HEK293T (cell line): ENCODE measurements around the gene NFYC.

Experiments
- CTCF ChIA-PET: fragments of 350-600 bp; formaldehyde crosslinking; extraction: SDS; loops from one replicate; lab custom pipeline; 2021; ENCODE audit warnings: antibody characterized with exemption, inconsistent platforms; lab: Yijun Ruan, JAX
- POLR2A ChIA-PET: fragments of 350-600 bp; formaldehyde crosslinking; extraction: SDS; loops from one replicate; lab custom pipeline; 2020; ENCODE audit warnings: antibody characterized with exemption, inconsistent platforms; lab: Yijun Ruan, JAX
- DNase-seq: peaks from one replicate; pipeline ENCODE4 v3.0.0; 2012; ENCODE audit warnings: mixed read lengths; ENCODE audit errors: extremely low spot score
- ARNT ChIP-seq: fragments of 450-650 bp; IDR thresholded peaks from 2 replicates; pipeline ENCODE4 v1.6.1; 2017; ENCODE audit warnings: mild to moderate bottlenecking
- BHLHE40 ChIP-seq: fragments of 450-650 bp; IDR thresholded peaks from 2 replicates; pipeline ENCODE4 v1.6.1; 2016; ENCODE audit warnings: mild to moderate bottlenecking, moderate library complexity, borderline replicate concordance
- CTBP1 ChIP-seq: fragments of 450-650 bp; IDR thresholded peaks from 2 replicates; pipeline ENCODE4 v1.6.1; 2016; ENCODE audit warnings: borderline replicate concordance
- ELF4 ChIP-seq: fragments of 450-650 bp; IDR thresholded peaks from 2 replicates; pipeline ENCODE4 v1.6.1; 2017; ENCODE audit warnings: antibody characterized with exemption
- FOXA1 ChIP-seq: fragments of 450-650 bp; IDR thresholded peaks from 2 replicates; pipeline ENCODE4 v1.6.1; 2016; ENCODE audit warnings: mild to moderate bottlenecking
- FOXK2 ChIP-seq: fragments of 450-650 bp; IDR thresholded peaks from 2 replicates; pipeline ENCODE4 v1.6.1; 2016; ENCODE audit warnings: mild to moderate bottlenecking
- FOXM1 ChIP-seq: fragments of 450-650 bp; IDR thresholded peaks from 2 replicates; pipeline ENCODE4 v1.6.1; 2017; ENCODE audit warnings: mild to moderate bottlenecking, borderline replicate concordance
- HDGF ChIP-seq: fragments of 450-650 bp; IDR thresholded peaks from 2 replicates; pipeline ENCODE4 v1.6.1; 2017; ENCODE audit warnings: antibody characterized with exemption, borderline replicate concordance
- L3MBTL2 ChIP-seq: fragments of 450-650 bp; conservative IDR thresholded peaks from 2 replicates; pipeline ENCODE4 v1.6.1; 2016; ENCODE audit warnings: mild to moderate bottlenecking
- LEF1 ChIP-seq: fragments of 450-650 bp; IDR thresholded peaks from 2 replicates; pipeline ENCODE4 v1.6.1; 2017; ENCODE audit warnings: mild to moderate bottlenecking, borderline replicate concordance
- NFRKB ChIP-seq: fragments of 450-650 bp; IDR thresholded peaks from 2 replicates; pipeline ENCODE4 v1.6.1; 2016; ENCODE audit warnings: mild to moderate bottlenecking, moderate library complexity
- PKNOX1 ChIP-seq: fragments of 450-650 bp; IDR thresholded peaks from 2 replicates; pipeline ENCODE4 v1.6.1; 2016
- SP1 ChIP-seq: fragments of 450-650 bp; IDR thresholded peaks from 2 replicates; pipeline ENCODE4 v1.6.1; 2017
- SUZ12 ChIP-seq: fragments of 450-650 bp; IDR thresholded peaks from 2 replicates; pipeline ENCODE4 v1.6.1; 2016; ENCODE audit warnings: mild to moderate bottlenecking
- TARDBP ChIP-seq: fragments of 450-650 bp; IDR thresholded peaks from 2 replicates; pipeline ENCODE4 v1.6.1; 2016
- ZNF384 ChIP-seq: fragments of 450-650 bp; IDR thresholded peaks from 2 replicates; pipeline ENCODE4 v1.6.1; 2016

NFYC gene

GRCh38 chr1:40799351-40799867 lies 107.9 kb downstream of the NFYC start:
- ChIA-PET CTCF (no interaction called here), POLR2A (no interaction called here)
- TF ChIP-seq L3MBTL2, result no peak
- no peak for TF ChIP-seq FOXM1
- no peak for TF ChIP-seq ELF4
- no peak for TF ChIP-seq ZNF384
- no peak for TF ChIP-seq FOXA1
- TF ChIP-seq PKNOX1, result no peak
- TF ChIP-seq ARNT, result no peak
- TF ChIP-seq SUZ12, result no peak
- TF ChIP-seq TARDBP, result no peak
- TF ChIP-seq BHLHE40, result no peak
- no peak for TF ChIP-seq CTBP1
- no peak for TF ChIP-seq FOXK2
- TF ChIP-seq LEF1, result no peak
- TF ChIP-seq NFRKB, result no peak
- no peak for TF ChIP-seq HDGF
- no peak for TF ChIP-seq SP1
- no peak for DNase-seq

- no peak for DNase-seq
- ChIA-PET CTCF (no interaction called here), POLR2A (no interaction called here)
- TF ChIP-seq FOXA1, result no peak
- TF ChIP-seq ELF4, result no peak
- no peak for TF ChIP-seq FOXM1
- TF ChIP-seq SUZ12, result no peak
- no peak for TF ChIP-seq NFRKB
- no peak for TF ChIP-seq CTBP1
- no peak for TF ChIP-seq ARNT
These were observed 110.2 kb downstream of the NFYC start for GRCh38 chr1:40801742-40802077.

- DNase-seq, result peak; percentile 98
- ChIA-PET CTCF (no interaction called here), POLR2A (no interaction called here)
- no peak for TF ChIP-seq ELF4
- peak; percentile 90 for TF ChIP-seq L3MBTL2
These were observed 110.7 kb downstream of the NFYC start for GRCh38 chr1:40802078-40802741.

- CTCF ChIA-PET, result no interaction called here
- POLR2A ChIA-PET, result no interaction called here
- no peak for DNase-seq
- no peak for TF ChIP-seq BHLHE40
- TF ChIP-seq L3MBTL2, result no peak
- TF ChIP-seq NFRKB, result no peak
- no peak for TF ChIP-seq HDGF
- TF ChIP-seq FOXA1, result no peak
- no peak for TF ChIP-seq SP1
- no peak for TF ChIP-seq LEF1
- TF ChIP-seq ELF4, result no peak
- no peak for TF ChIP-seq SUZ12
- TF ChIP-seq FOXM1, result no peak
- no peak for TF ChIP-seq TARDBP
- no peak for TF ChIP-seq ZNF384
- TF ChIP-seq ARNT, result no peak
- TF ChIP-seq CTBP1, result no peak
- TF ChIP-seq PKNOX1, result no peak
These were observed 111.2 kb downstream of the NFYC start for GRCh38 chr1:40802742-40803113.

- TF ChIP-seq TARDBP (no peak), FOXM1 (no peak), FOXA1 (no peak), FOXK2 (no peak)
- ChIA-PET CTCF (no interaction called here), POLR2A (no interaction called here)
- DNase-seq, result no peak
These were observed 111.9 kb downstream of the NFYC start for GRCh38 chr1:40803447-40803846.

- TF ChIP-seq SP1, result no peak
- DNase-seq, result no peak
- CTCF ChIA-PET, result no interaction called here
- POLR2A ChIA-PET, result no interaction called here
These were observed 112.4 kb downstream of the NFYC start for GRCh38 chr1:40803902-40804301.

GRCh38 chr1:40806240-40806639 lies 114.7 kb downstream of the NFYC start:
- DNase-seq, result no peak
- no peak for TF ChIP-seq LEF1
- no peak for TF ChIP-seq ELF4
- no peak for TF ChIP-seq PKNOX1
- TF ChIP-seq CTBP1, result no peak
- TF ChIP-seq FOXM1, result no peak
- no peak for TF ChIP-seq FOXA1
- TF ChIP-seq SP1, result no peak
- TF ChIP-seq FOXK2, result no peak
- no peak for TF ChIP-seq BHLHE40
- POLR2A ChIA-PET, result no interaction called here
- CTCF ChIA-PET, result interaction anchor here (1.5 kb wide), 1 partner anchor 32 kb away, joined by 5 read pairs; no protein-coding TSS in a partner anchor
